NT2/D1 (cell line): Measurements from ENCODE around the gene BMAL1.

Source experiments
- DNase-seq: peaks from one replicate; pipeline ENCODE4 v3.0.0-alpha.2; 2011; ENCODE audit warnings: low read depth, low spot score
- H3K27me3 ChIP-seq: 2 replicates; pipeline ENCODE4 v1.6.0; 2011; ENCODE audit warnings: mild to moderate bottlenecking; ENCODE audit not compliant: insufficient read length, insufficient read depth
- H3K36me3 ChIP-seq: 2 replicates; pipeline ENCODE4 v1.6.1; 2011; ENCODE audit warnings: mild to moderate bottlenecking, low read length, mixed read lengths; ENCODE audit not compliant: insufficient read depth, insufficient read length
- H3K4me1 ChIP-seq: 2 replicates; pipeline ENCODE4 v1.5.1; 2011; ENCODE audit not compliant: insufficient read depth, insufficient read length
- H3K4me3 ChIP-seq: 2 replicates; pipeline ENCODE4 v1.5.1; 2011; ENCODE audit warnings: low read depth; ENCODE audit not compliant: insufficient read length
- H3K9ac ChIP-seq: 2 replicates; pipeline ENCODE4 v1.6.0; 2011; ENCODE audit warnings: low read depth; ENCODE audit not compliant: insufficient read length
- H3K9me3 ChIP-seq: 2 replicates; pipeline ENCODE4 v1.5.1; 2011; ENCODE audit warnings: mild to moderate bottlenecking, low read length; ENCODE audit not compliant: insufficient read depth
- SUZ12 ChIP-seq: IDR thresholded peaks from 2 replicates; pipeline ENCODE4 v1.6.1; 2011; ENCODE audit not compliant: insufficient read length, insufficient read depth; ENCODE audit errors: extremely low read depth
- YY1 ChIP-seq: IDR thresholded peaks from 2 replicates; pipeline ENCODE4 v1.6.1; 2011; ENCODE audit not compliant: insufficient read length, insufficient read depth
- ZNF274 ChIP-seq: IDR thresholded peaks from 2 replicates; pipeline ENCODE4 v1.6.1; 2011; ENCODE audit warnings: mild to moderate bottlenecking, low read depth, low read length

BMAL1 gene

DNA sequence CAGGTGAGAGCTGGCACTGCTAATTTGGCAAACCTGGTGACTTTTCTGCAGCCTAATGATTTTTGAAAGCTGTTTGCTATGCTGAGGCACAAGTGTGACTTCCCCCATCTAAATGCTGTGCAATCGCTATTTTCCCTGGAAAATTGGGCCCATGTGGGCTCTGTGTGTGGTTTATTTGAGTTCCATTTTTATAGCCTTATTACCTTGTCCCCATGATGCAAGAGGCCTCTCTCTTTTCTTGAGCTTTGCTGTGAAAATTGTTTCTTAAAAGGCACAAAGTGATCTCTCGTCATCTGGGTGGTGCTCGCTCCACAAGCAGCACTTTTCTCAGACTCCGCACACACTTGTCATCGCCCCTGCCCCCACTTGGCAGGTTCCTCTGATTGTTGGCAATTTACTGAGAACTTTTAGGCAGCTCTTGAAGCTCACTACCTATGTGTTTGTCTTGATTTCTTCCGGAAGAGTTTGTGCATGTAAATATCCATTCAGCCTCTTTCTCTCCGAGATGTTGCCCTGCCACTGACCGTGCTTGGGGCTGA is 24.9 kb downstream of the BMAL1 start:
- TF ChIP-seq ZNF274 (no peak), SUZ12 (no peak), YY1 (no peak)
- Histone ChIP-seq H3K4me1 (no peaks in the 10 kb centered on the region), H3K4me3 (no peak overlapping the region), H3K36me3 (no peaks in the 10 kb centered on the region), H3K9ac (no peak overlapping the region), H3K27me3 (no peaks in the 10 kb centered on the region), H3K9me3 (no peaks in the 10 kb centered on the region)
- DNase-seq, result no peak

DNA sequence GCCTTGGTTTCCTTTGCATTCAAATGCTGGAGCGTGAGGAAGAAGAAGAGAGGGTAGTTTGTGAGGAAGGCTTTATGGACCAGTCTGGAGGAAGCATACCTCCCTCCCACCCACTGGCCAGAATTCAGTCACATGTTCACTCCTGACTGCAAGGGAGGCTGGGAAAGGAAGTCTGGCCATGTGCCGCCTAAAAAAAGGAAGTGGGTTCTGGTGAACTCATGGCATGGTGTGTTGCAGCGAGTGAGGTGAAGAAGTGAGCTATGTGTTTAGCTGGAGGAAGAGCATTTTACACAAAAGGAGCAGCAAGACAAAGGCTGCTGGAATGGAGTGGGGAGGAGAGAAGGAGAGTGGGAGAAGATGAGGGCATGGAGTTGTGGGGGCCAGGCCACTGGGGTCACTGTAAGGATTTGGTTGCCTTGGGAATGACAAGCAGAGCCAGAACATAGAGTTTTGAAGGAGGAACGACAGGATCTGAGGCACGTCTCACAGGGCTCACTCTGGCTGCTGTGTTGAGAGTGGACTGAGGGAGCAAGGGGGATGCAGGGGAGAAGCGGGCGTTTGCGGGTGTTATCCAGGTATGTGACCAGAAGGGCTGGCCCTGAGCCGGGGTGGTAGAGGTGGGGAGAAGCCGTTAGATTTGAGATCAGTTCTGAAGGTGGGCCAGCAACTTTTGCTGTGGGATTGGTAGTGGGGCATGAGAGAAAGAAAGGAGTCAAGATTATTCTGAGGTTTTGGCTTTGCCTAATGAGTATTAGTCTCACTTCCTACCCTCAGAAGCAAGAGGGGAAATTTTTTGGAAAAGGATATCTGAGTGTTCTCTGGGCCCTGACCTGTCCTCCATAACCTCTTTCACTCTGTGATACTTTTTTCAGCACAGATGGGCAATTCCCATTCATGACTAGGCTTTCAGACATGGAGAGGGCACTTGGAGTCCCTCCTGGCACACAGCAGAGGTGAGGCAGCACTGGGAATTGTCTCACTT is 26.4 kb downstream of the BMAL1 start:
- no peak for TF ChIP-seq SUZ12
- TF ChIP-seq ZNF274, result no peak
- TF ChIP-seq YY1, result no peak
- Histone ChIP-seq H3K9ac (no peak overlapping the region), H3K4me3 (no peak overlapping the region), H3K4me1 (no peaks in the 10 kb centered on the region), H3K27me3 (no peaks in the 10 kb centered on the region), H3K9me3 (no peaks in the 10 kb centered on the region), H3K36me3 (no peaks in the 10 kb centered on the region)
- DNase-seq, result no peak

DNA sequence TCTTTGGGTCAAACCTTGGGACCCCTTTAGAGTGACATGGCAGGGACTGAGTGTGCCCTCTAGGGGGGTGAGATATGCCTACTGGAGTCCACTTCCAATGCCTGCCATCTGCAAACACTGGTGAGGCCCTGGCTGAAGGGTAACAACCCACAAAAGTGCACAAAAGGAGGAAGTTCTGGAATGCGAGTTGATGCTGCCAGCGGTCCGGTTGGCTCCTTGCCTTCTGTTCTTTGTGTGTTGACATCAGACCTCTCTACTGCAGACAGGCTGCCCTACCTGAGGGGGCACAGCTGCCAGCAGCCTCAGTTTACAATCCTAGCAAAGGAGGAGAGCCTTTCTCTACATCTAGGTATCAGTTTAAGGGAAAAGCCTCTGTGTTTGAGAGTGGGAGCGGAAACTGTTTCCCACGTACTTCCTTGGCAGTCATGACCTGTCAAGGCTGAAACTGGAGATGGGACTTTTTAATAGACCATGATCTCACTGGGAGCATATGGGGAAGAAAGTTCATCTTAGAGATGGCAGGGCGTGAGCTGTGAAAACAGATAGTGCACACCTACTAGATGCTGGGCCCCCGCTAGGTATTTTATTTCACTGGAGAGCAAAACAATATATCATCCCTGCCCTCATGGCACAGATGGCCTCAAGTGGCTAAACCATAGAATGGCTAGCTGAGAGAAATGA is 27.2 kb downstream of the BMAL1 start:
- TF ChIP-seq SUZ12 (no peak), YY1 (no peak), ZNF274 (no peak)
- Histone ChIP-seq H3K9me3 (no peaks in the 10 kb centered on the region), H3K27me3 (no peaks in the 10 kb centered on the region), H3K36me3 (no peaks in the 10 kb centered on the region), H3K4me3 (no peak overlapping the region), H3K9ac (no peak overlapping the region), H3K4me1 (no peaks in the 10 kb centered on the region)
- no peak for DNase-seq

DNA sequence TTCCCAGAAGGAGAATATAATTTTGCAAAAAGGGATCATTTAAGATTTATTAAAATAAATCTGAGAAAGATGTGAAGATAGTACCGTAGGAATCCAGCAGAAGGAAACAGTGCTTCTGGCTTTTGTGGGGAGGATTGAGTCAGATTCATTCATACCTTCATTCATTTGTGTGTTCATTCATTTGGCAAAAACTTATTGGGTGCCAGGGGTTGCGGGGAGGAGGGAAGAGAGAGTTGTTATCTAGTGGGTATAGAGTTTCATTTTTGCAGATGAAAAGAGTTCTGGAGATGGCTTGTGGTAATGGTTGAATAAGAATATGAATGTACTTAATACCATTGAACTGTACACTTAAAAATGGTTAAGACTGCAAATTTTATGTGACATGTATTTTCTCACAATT is 31.1 kb downstream of the BMAL1 start:
- Histone ChIP-seq H3K9ac (no peak overlapping the region), H3K9me3 (no peaks in the 10 kb centered on the region), H3K36me3 (peaks cover 14% of the 10 kb centered on the region), H3K27me3 (no peaks in the 10 kb centered on the region), H3K4me1 (peaks cover 2% of the 10 kb centered on the region), H3K4me3 (no peak overlapping the region)
- TF ChIP-seq YY1, result no peak
- no peak for TF ChIP-seq SUZ12
- no peak for TF ChIP-seq ZNF274
- no peak for DNase-seq

DNA sequence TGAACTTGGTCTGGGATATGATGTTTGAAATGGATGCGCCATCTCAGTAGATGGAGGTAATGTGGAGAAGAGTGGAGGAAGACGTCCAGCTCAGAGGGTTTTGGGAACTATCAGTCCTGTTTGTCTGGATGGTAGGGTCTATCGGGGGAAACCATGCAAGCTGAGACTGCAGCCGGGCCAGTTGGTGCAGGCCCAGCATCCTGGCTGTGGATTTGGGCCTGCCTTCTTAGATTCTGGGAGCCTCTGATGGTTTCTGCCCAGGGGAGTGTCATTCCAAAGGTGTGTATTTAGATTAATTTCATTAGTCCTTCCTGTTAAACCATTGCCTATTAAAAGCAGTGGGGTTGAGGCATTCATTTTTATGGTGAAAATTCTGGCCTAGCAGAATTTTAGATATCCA is 31.6 kb downstream of the BMAL1 start:
- no peaks in the 10 kb centered on the region for H3K9me3 ChIP-seq
- H3K4me1 ChIP-seq, result peaks cover 2% of the 10 kb centered on the region
- no peaks in the 10 kb centered on the region for H3K27me3 ChIP-seq
- H3K36me3 ChIP-seq, result peaks cover 14% of the 10 kb centered on the region
- H3K9ac ChIP-seq, result no peak overlapping the region
- DNase-seq, result no peak
- no peak for TF ChIP-seq YY1
- no peak for TF ChIP-seq ZNF274
- no peak for TF ChIP-seq SUZ12
- no peak overlapping the region for H3K4me3 ChIP-seq

DNA sequence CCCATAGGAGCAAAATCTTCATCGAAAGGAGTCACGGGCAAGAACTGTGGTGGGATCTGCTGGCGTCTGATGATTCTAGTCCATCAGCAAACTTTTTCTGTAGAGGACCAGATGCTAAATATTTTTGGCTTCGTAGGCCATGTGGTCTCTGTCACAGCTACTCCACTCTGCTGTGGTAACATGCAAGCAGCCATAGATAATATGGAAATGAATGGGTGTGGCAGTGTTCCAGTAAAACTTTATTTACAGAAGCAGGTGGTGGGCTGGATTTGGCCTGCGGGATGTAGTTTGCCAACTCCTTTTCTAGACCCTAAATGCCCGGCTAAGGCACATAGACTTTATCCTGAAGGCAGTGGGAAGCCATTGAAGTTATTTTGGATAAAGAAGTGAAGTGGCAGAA is 32.9 kb downstream of the BMAL1 start:
- peaks cover 7% of the 10 kb centered on the region for H3K4me1 ChIP-seq
- H3K9ac ChIP-seq, result no peak overlapping the region
- H3K9me3 ChIP-seq, result no peaks in the 10 kb centered on the region
- H3K36me3 ChIP-seq, result peaks cover 14% of the 10 kb centered on the region
- no peak for DNase-seq
- H3K27me3 ChIP-seq, result no peaks in the 10 kb centered on the region
- no peak for TF ChIP-seq YY1
- TF ChIP-seq ZNF274, result no peak
- no peak for TF ChIP-seq SUZ12
- no peak overlapping the region for H3K4me3 ChIP-seq

DNA sequence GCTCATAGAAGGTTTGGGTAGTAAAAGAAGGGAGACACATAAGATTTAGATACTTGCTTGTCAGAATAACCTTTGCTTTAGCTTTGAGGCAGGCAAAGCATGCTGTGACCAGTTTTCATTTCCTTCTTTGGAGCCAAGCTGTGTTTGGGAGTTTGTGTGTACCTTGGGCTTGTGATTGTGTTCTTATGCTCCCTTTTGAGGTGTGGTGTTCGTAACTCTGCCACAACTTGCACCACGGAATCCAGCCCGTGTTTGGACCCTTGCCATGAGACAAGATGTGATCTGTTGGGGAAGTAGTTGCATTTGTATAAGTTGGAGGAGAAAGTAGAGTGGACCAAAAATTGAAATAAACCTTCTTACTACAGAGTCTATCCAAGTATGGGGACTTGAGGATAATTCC is 34.0 kb downstream of the BMAL1 start:
- Histone ChIP-seq H3K4me1 (peaks cover 7% of the 10 kb centered on the region), H3K27me3 (no peaks in the 10 kb centered on the region), H3K9ac (no peak overlapping the region), H3K4me3 (no peak overlapping the region), H3K36me3 (peaks cover 14% of the 10 kb centered on the region), H3K9me3 (no peaks in the 10 kb centered on the region)
- TF ChIP-seq ZNF274 (no peak), SUZ12 (no peak), YY1 (no peak)
- DNase-seq, result no peak
